WTC11 (cell line): Measurements from ENCODE around the gene NEDD8. TPM values are rescaled to one million over a fixed set of nuclear protein-coding genes. Genes with fewer than 3 reads are reported as not detected.
"Not testable (repeated sequence)": the region's sequence is repeated elsewhere in the genome, so short reads cannot be mapped to it uniquely, and the experiment has no call there.

ENCODE experiments used
- ATAC-seq: fragments of 200-7000 bp; cut with Tn5 transposase; 2 replicates; pipeline ENCODE4 v1.10.0; 2021; ENCODE audit warnings: mild to moderate bottlenecking, moderate library complexity
- CTCF ChIA-PET: fragments of 300-600 bp; sonication (Branson Sonifier 250); formaldehyde crosslinking; loops from one replicate; lab custom pipeline; 2021; ENCODE audit warnings: antibody characterized with exemption; lab: Charles Lee
- POLR2A ChIA-PET: fragments of 350-600 bp; sonication (Branson Sonifier 250); formaldehyde crosslinking; loops from one replicate; lab custom pipeline; 2021; ENCODE audit warnings: antibody characterized with exemption; lab: Charles Lee
- DNase-seq: peaks from one replicate; pipeline ENCODE4 v3.0.0; 2021; ENCODE audit warnings: low spot score
- H3K27ac Mint-ChIP-seq: 2 replicates; pipeline ENCODE4 v1.8.0; 2021; ENCODE audit warnings: mixed read lengths
- H3K27me3 Mint-ChIP-seq: 2 replicates; pipeline ENCODE4 v1.8.0; 2021; ENCODE audit warnings: low read depth, mild to moderate bottlenecking, moderate library complexity, mixed read lengths
- H3K36me3 Mint-ChIP-seq: 2 replicates; pipeline ENCODE4 v1.8.0; 2021; ENCODE audit warnings: mixed read lengths
- H3K4me1 Mint-ChIP-seq: 2 replicates; pipeline ENCODE4 v1.8.0; 2022; ENCODE audit warnings: mixed read lengths
- H3K4me3 Mint-ChIP-seq: 2 replicates; pipeline ENCODE4 v1.8.0; 2021; ENCODE audit warnings: mild to moderate bottlenecking, moderate library complexity, mixed read lengths
- H3K9me3 Mint-ChIP-seq: 2 replicates; pipeline ENCODE4 v1.8.0; 2021; ENCODE audit warnings: mixed read lengths
- CBFB ChIP-seq: sonication (generic); formaldehyde crosslinking; IDR thresholded peaks from 2 replicates; pipeline ENCODE4 v1.8.1; 2022; ENCODE audit warnings: mild to moderate bottlenecking, low read depth, missing genetic modification reagents
- FOXJ3 ChIP-seq: sonication (generic); formaldehyde crosslinking; IDR thresholded peaks from 2 replicates; pipeline ENCODE4 v1.9.0; 2021; ENCODE audit warnings: missing genetic modification reagents, mild to moderate bottlenecking, borderline replicate concordance
- FOXP1 ChIP-seq: sonication (generic); formaldehyde crosslinking; IDR thresholded peaks from 2 replicates; pipeline ENCODE4 v1.8.0; 2022; ENCODE audit warnings: missing genetic modification reagents, mild to moderate bottlenecking, moderate library complexity, borderline replicate concordance
- GRHL2 ChIP-seq: fragments of 250-450 bp; sonication (Bioruptor Pico); IDR thresholded peaks from 2 replicates; pipeline ENCODE4 v1.8.0; 2022; ENCODE audit warnings: mild to moderate bottlenecking, moderate library complexity; ENCODE audit not compliant: insufficient replicate concordance, severe bottlenecking
- HMGA2 ChIP-seq: fragments of 250-450 bp; sonication (Bioruptor Pico); IDR thresholded peaks from 2 replicates; pipeline ENCODE4 v1.4.0; 2021; ENCODE audit warnings: mild to moderate bottlenecking, moderate library complexity
- JUN ChIP-seq: sonication (generic); formaldehyde crosslinking; IDR thresholded peaks from 2 replicates; pipeline ENCODE4 v1.8.0; 2023; ENCODE audit warnings: mild to moderate bottlenecking, missing genetic modification reagents
- KAT7 ChIP-seq: sonication (generic); formaldehyde crosslinking; IDR thresholded peaks from 2 replicates; pipeline ENCODE4 v1.8.1; 2023; ENCODE audit warnings: missing genetic modification reagents, mild to moderate bottlenecking, borderline replicate concordance
- MXD4 ChIP-seq: fragments of 250-450 bp; sonication (Bioruptor Pico); IDR thresholded peaks from 2 replicates; pipeline ENCODE4 v1.8.0; 2021; ENCODE audit warnings: mild to moderate bottlenecking, moderate library complexity, borderline replicate concordance
- SMAD4 ChIP-seq: sonication (generic); formaldehyde crosslinking; IDR thresholded peaks from 2 replicates; pipeline ENCODE4 v1.8.0; 2022; ENCODE audit warnings: mild to moderate bottlenecking, missing genetic modification reagents
- TCF7 ChIP-seq: sonication (generic); formaldehyde crosslinking; IDR thresholded peaks from 2 replicates; pipeline ENCODE4 v1.8.0; 2022; ENCODE audit warnings: mild to moderate bottlenecking, low read depth, missing genetic modification reagents, moderate library complexity
- TEAD4 ChIP-seq: sonication (generic); formaldehyde crosslinking; IDR thresholded peaks from 2 replicates; pipeline ENCODE4 v1.8.0; 2022; ENCODE audit warnings: mild to moderate bottlenecking, missing genetic modification reagents
- ZNF232 ChIP-seq: sonication (generic); formaldehyde crosslinking; IDR thresholded peaks from 2 replicates; pipeline ENCODE4 v1.8.0; 2022; ENCODE audit warnings: mild to moderate bottlenecking, missing genetic modification reagents
- ZNF416 ChIP-seq: fragments of 250-450 bp; sonication (Bioruptor Pico); IDR thresholded peaks from 2 replicates; pipeline ENCODE4 v1.9.0; 2021; ENCODE audit warnings: mild to moderate bottlenecking, inconsistent platforms
- total RNA-seq: library from RNA; stranded (reverse); gene quantifications from 3 replicates; pipeline ENCODE4 v1.2.3, GENCODE V29; 2021
- TF ChIP-seq, protein P1 (sequence below): sonication (generic); formaldehyde crosslinking; IDR thresholded peaks from 2 replicates; pipeline ENCODE4 v1.8.1; 2023; ENCODE audit warnings: mild to moderate bottlenecking, missing genetic modification reagents, moderate library complexity
- TF ChIP-seq, protein P2 (sequence below): sonication (generic); formaldehyde crosslinking; IDR thresholded peaks from 2 replicates; pipeline ENCODE4 v1.8.1; 2022; ENCODE audit warnings: low read depth, missing genetic modification reagents, borderline replicate concordance
- TF ChIP-seq, protein P3 (sequence below): fragments of 250-450 bp; sonication (Bioruptor Pico); IDR thresholded peaks from 2 replicates; pipeline ENCODE4 v1.8.0; 2021; ENCODE audit warnings: mild to moderate bottlenecking
- TF ChIP-seq, protein P4 (sequence below): fragments of 250-450 bp; sonication (Bioruptor Pico); IDR thresholded peaks from 2 replicates; pipeline ENCODE4 v1.9.0; 2021; ENCODE audit warnings: moderate library complexity, mild to moderate bottlenecking, inconsistent platforms, borderline replicate concordance
- TF ChIP-seq, protein P5 (sequence below): sonication (generic); formaldehyde crosslinking; IDR thresholded peaks from 2 replicates; pipeline ENCODE4 v1.8.1; 2022; ENCODE audit warnings: low read depth, mild to moderate bottlenecking, moderate library complexity, missing genetic modification reagents, borderline replicate concordance
- TF ChIP-seq, protein P6 (sequence below): sonication (generic); formaldehyde crosslinking; IDR thresholded peaks from 2 replicates; pipeline ENCODE4 v1.8.1; 2022; ENCODE audit warnings: mild to moderate bottlenecking, missing genetic modification reagents, moderate library complexity, borderline replicate concordance
- TF ChIP-seq, protein P7 (sequence below): sonication (generic); formaldehyde crosslinking; IDR thresholded peaks from 2 replicates; pipeline ENCODE4 v1.8.1; 2023; ENCODE audit warnings: mild to moderate bottlenecking, missing genetic modification reagents, moderate library complexity

Gene NEDD8
- total RNA-seq, 1 experiment from 2014 or later: 233 TPM

DNA sequence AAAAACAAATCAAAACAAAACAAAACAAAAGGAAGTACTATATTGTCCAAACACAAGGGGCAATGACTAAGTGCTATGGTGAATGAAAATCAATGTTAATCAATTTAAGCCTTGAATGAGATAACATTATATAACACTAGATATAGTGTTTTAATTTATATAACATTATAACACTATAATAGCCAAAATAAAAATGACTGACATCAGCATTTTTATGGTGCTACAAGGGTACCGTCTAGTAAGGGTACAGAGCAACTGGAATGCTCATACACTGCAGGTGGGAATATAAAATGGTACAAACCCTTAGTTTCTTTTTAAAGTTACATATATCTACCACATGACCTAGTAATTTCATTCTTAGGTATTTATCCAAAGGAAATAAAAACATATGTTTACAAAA, 5.7 kb downstream of the NEDD8 start:
- TF ChIP-seq, protein P1, sequence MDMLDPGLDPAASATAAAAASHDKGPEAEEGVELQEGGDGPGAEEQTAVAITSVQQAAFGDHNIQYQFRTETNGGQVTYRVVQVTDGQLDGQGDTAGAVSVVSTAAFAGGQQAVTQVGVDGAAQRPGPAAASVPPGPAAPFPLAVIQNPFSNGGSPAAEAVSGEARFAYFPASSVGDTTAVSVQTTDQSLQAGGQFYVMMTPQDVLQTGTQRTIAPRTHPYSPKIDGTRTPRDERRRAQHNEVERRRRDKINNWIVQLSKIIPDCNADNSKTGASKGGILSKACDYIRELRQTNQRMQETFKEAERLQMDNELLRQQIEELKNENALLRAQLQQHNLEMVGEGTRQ: no peak
- TF ChIP-seq KAT7 (CRISPR knock-in tag) (no peak), ZNF416 (CRISPR knock-in tag) (no peak), JUN (no peak), GRHL2 (CRISPR knock-in tag) (no peak)
- H3K27ac Mint-ChIP-seq: no peak overlapping the region
- H3K36me3 Mint-ChIP-seq: no peaks in the 10 kb centered on the region; the same call in 1 of the 2 replicates
- DNase-seq: no peak
- ChIA-PET CTCF (no interaction called here), POLR2A (no interaction called here)
- no peak for ATAC-seq
- H3K9me3 Mint-ChIP-seq: no peaks in the 10 kb centered on the region
- H3K4me1 Mint-ChIP-seq: 0 out of 2 replicates have a peak, but pooled peaks cover 4% of the 10 kb centered on the region
- H3K4me3 Mint-ChIP-seq: no peak overlapping the region
- H3K27me3 Mint-ChIP-seq: no peaks in the 10 kb centered on the region

DNA sequence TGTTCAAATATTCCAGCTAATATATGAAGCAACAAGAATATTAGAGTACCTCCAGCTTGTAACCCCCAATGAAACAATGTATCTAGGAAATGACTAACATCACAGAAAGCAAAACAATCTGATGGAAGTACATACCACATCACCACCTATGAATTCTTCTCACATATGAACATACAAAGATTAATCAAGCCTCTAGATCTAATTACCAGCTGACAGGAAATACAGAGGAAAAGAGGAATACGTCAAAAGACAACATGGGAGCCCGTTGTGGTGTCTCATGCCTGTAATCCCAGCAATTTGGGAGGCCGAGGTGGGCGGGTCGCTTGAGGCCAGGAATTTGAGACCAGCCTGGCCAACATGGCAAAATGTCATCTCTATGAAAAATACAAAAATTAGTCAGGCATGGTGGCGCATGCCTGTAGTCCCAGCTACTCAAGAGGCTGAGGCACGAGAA, 7.5 kb downstream of the NEDD8 start:
- POLR2A ChIA-PET: no interaction called here
- Mint-ChIP-seq H3K4me1 (no peaks in the 10 kb centered on the region), H3K27ac (peak overlapping the region; percentile 12; the same call in 1 of the 2 replicates), H3K27me3 (no peaks in the 10 kb centered on the region), H3K9me3 (no peaks in the 10 kb centered on the region), H3K4me3 (no peak overlapping the region), H3K36me3 (no peaks in the 10 kb centered on the region; the same call in 1 of the 2 replicates)
- CTCF ChIA-PET: interaction anchor here (1.1 kb wide), 1 partner anchor 83 kb away, joined by 3 read pairs; the partner anchor contains the start of gene CIDEB
- DNase-seq: no peak
- ATAC-seq: no peak
- no peak for TF ChIP-seq GRHL2 (CRISPR knock-in tag)
- TF ChIP-seq CBFB: no peak
- TF ChIP-seq, protein P2, sequence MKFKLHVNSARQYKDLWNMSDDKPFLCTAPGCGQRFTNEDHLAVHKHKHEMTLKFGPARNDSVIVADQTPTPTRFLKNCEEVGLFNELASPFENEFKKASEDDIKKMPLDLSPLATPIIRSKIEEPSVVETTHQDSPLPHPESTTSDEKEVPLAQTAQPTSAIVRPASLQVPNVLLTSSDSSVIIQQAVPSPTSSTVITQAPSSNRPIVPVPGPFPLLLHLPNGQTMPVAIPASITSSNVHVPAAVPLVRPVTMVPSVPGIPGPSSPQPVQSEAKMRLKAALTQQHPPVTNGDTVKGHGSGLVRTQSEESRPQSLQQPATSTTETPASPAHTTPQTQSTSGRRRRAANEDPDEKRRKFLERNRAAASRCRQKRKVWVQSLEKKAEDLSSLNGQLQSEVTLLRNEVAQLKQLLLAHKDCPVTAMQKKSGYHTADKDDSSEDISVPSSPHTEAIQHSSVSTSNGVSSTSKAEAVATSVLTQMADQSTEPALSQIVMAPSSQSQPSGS: no peak
- no peak for TF ChIP-seq SMAD4
- TF ChIP-seq, protein P3, sequence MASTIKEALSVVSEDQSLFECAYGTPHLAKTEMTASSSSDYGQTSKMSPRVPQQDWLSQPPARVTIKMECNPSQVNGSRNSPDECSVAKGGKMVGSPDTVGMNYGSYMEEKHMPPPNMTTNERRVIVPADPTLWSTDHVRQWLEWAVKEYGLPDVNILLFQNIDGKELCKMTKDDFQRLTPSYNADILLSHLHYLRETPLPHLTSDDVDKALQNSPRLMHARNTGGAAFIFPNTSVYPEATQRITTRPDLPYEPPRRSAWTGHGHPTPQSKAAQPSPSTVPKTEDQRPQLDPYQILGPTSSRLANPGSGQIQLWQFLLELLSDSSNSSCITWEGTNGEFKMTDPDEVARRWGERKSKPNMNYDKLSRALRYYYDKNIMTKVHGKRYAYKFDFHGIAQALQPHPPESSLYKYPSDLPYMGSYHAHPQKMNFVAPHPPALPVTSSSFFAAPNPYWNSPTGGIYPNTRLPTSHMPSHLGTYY (CRISPR knock-in tag): no peak
- TF ChIP-seq, protein P4, sequence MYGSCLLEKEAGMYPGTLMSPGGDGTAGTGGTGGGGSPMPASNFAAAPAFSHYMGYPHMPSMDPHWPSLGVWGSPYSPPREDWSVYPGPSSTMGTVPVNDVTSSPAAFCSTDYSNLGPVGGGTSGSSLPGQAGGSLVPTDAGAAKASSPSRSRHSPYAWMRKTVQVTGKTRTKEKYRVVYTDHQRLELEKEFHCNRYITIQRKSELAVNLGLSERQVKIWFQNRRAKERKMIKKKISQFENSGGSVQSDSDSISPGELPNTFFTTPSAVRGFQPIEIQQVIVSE (CRISPR knock-in tag): no peak
- no peak for TF ChIP-seq FOXP1
- no peak for TF ChIP-seq ZNF232
- TF ChIP-seq, protein P5, sequence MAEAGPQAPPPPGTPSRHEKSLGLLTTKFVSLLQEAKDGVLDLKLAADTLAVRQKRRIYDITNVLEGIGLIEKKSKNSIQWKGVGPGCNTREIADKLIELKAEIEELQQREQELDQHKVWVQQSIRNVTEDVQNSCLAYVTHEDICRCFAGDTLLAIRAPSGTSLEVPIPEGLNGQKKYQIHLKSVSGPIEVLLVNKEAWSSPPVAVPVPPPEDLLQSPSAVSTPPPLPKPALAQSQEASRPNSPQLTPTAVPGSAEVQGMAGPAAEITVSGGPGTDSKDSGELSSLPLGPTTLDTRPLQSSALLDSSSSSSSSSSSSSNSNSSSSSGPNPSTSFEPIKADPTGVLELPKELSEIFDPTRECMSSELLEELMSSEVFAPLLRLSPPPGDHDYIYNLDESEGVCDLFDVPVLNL (CRISPR knock-in tag): no peak
- TF ChIP-seq HMGA2: no peak
- TF ChIP-seq, protein P6, sequence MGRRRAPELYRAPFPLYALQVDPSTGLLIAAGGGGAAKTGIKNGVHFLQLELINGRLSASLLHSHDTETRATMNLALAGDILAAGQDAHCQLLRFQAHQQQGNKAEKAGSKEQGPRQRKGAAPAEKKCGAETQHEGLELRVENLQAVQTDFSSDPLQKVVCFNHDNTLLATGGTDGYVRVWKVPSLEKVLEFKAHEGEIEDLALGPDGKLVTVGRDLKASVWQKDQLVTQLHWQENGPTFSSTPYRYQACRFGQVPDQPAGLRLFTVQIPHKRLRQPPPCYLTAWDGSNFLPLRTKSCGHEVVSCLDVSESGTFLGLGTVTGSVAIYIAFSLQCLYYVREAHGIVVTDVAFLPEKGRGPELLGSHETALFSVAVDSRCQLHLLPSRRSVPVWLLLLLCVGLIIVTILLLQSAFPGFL: no peak
- no peak for TF ChIP-seq TCF7
- TF ChIP-seq MXD4: no peak
- TF ChIP-seq TEAD4: no peak
- TF ChIP-seq FOXJ3 (CRISPR knock-in tag): no peak
- TF ChIP-seq, protein P7, sequence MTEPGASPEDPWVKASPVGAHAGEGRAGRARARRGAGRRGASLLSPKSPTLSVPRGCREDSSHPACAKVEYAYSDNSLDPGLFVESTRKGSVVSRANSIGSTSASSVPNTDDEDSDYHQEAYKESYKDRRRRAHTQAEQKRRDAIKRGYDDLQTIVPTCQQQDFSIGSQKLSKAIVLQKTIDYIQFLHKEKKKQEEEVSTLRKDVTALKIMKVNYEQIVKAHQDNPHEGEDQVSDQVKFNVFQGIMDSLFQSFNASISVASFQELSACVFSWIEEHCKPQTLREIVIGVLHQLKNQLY (CRISPR knock-in tag): no peak

DNA sequence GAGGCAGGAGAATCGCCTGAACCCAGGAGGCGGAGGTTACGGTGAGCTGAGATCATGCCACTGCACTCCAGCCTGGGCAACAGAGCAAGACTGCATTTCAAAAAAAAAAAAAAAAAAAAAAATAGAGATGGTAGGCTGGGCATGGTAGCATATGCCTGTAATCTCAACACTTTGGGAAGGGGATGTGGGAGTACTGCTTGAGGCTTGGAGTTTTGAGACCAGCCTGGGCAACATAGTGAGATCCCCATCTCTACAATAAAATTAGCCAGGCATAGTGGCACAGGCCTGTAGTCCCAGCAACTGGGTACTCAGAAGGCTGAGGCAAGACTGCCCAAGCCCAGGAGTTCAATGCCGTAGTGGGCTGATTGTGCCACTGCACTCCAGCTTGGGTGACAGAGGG, 9.2 kb downstream of the NEDD8 start:
- H3K4me1 Mint-ChIP-seq, H3K27ac Mint-ChIP-seq, ATAC-seq, H3K36me3 Mint-ChIP-seq, H3K27me3 Mint-ChIP-seq, H3K4me3 Mint-ChIP-seq, DNase-seq, H3K9me3 Mint-ChIP-seq: not testable (repeated sequence)
- ChIA-PET POLR2A (interaction anchor here (0.6 kb wide), 1 partner anchor 72 kb away, joined by 3 read pairs; no protein-coding TSS in a partner anchor), CTCF (interaction anchor here (0.6 kb wide), 2 partner anchors 1043 to 1184 kb away, joined by 3 to 4 read pairs; no protein-coding TSS in a partner anchor)
